HuH-7.5 (cell line): Measurements from ENCODE around the gene CEP128.

Experiments
- DNase-seq: peaks from one replicate; pipeline ENCODE4 v3.0.0; 2011; ENCODE audit warnings: low spot score

The CEP128 gene

DNA sequence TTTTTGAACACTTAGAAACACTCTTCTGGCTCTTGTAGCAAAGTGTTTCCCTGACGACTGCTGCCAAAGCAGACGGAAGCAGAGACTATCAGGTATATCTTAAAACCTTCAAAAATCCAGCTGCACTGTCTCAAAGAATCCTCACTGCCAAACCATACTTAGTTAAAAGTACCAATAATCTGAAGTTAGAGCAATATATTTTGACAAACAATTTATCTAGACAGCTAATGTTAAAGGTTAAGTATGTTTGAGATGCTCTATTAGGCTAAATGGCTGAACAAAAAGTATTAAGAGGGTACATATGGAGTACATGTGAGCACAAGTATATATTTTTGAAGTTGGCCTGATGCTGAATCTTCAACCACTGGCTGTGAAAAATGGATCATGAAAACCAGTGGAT lies 398.3 kb downstream of the CEP128 start:
- no peak for DNase-seq

DNA sequence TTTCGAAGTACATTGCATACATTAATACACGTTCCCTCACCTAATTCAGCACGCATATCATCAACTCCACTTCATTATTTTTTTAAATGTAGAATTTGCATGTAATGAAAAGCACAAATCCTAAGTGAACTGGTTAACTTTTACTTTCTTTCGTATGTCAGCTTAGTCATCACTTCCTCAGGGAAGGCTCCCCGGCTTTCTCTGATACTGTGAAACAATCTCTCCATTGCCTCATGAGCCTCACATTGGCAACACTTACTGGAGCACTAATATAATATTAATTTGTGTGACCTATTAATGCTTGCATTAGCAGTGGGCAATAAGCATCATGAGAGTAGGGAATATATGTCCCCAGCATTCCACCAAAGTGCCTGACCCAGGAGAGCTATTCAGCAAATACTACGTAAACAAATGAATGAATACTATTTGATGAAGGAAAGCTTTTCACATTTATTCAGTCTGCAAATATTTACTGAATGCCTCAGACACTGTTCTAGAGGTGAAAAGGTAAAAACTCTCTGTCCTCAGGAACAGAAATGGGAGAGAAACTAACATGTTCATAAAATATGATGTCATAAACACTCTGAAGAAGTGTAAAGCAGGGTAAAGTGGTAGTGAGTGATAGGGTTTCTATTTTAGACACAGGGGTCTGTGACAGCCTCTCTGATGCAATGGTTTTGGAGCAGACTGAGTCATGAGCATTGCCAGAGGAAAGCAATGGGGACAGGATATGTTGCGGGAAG lies 402.7 kb downstream of the CEP128 start:
- no peak for DNase-seq

GRCh38 chr14:80537626-80538025 lies 403.9 kb downstream of the CEP128 start:
- no peak for DNase-seq

DNA sequence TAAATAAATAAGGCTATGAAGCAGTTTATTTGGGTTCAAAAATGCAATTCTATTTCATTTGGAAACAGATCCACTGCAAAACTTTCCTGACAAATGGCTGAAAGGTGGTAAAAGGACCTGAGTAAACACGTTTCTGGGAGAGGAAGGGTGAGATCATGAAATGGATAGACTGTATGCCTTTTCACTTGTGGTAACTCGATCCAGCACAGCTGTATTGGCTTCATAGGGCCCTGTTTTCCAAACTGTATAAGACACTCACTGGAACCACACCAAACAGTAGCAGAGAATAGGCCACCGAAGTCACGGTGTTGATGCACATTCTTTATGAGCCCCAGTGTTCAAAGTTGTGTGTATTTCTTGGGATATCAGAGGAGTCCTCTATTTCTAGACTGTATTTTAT lies 405.1 kb downstream of the CEP128 start:
- no peak for DNase-seq

- no peak for DNase-seq
These were observed 406.4 kb downstream of the CEP128 start for GRCh38 chr14:80535171-80535570.

- DNase-seq: no peak
These were observed 417.9 kb downstream of the CEP128 start for GRCh38 chr14:80523518-80524117.

- no peak for DNase-seq
These were observed 418.6 kb downstream of the CEP128 start for GRCh38 chr14:80522936-80523335.

GRCh38 chr14:80522411-80522810 lies 419.1 kb downstream of the CEP128 start:
- DNase-seq: no peak

- DNase-seq: no peak
These were observed 420.1 kb downstream of the CEP128 start for GRCh38 chr14:80521456-80521855.

DNA sequence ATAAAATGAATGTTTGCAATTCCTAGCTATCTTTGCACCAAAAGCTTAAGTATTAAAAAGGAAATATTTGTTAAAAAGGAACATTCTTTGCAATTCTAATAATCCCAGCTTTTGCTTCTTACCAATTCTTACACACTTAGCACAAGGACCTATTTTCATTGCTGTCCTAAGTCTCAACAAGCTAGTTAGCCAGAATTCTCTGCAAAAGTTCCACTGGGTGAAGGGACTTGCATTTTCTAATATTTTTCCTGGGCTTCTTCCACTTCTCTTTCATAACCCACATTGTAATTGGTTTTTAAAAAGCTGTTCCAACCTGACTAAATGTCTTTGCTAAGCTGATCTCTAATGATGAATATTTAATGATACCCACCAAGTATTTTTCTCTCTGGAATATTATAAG lies 422.5 kb downstream of the CEP128 start:
- no peak for DNase-seq

DNA sequence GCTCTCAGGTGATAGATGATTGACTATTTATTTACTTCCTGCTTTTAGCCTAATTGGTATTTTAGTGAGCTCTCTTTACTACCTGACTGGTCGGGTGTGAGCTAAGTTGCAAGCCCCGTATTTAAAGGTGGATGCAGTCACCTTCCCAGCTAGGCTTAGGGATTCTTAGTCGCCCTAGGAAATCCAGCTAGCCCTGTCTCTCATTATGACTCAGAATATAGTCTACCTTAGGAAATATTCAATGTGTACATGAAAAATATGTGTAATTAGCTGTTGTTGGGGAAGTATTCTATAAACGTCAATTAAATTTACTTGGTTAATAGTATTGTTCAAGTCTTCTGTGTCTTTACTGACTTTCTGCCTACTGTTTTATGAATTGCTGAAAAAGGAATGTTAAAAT lies 423.4 kb downstream of the CEP128 start:
- DNase-seq: no peak

DNA sequence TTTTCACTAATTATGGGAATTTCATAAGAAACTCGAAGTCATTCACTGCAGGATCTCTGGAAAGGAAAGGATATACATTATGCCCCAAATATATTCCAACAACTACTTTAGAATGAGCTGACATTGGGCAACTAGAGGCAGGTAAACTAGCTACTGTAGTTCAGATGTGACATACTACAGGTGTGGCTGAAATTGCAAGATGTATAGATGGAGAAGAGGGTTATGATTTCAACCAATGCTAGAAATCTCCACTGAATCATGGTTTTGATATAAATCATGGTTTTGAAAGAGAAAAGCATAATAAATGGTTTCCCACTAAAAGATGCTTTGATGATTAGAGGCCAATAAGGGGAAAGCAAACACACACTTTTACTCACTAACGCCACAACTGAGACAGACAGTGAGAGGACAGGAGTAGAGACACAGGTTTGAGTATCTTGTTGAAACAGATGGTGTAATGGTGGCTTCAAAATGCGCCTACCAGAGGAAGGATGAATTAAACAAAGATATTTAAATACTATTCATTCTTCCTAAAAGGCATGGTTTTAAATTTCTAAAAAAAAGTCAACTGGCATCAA lies 434.2 kb downstream of the CEP128 start:
- DNase-seq: no peak

DNA sequence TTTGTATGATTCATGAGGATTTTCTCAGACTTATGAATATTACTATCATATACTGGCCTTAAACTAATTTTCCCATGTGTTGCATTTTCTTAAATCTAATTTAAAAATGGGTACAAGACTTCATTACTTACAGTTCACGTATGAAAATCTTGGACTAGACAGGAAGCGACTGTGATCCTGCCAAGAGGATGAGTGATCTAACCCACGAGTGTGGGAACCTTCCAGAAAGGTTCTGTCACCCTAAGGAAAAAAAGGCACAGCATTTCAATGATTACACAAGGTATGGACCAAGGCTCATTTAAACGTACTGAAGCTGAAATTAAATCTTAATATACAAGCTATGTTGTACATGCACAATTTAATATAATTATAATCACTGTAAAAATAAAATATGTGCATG lies 436.8 kb downstream of the CEP128 start:
- DNase-seq: no peak

DNA sequence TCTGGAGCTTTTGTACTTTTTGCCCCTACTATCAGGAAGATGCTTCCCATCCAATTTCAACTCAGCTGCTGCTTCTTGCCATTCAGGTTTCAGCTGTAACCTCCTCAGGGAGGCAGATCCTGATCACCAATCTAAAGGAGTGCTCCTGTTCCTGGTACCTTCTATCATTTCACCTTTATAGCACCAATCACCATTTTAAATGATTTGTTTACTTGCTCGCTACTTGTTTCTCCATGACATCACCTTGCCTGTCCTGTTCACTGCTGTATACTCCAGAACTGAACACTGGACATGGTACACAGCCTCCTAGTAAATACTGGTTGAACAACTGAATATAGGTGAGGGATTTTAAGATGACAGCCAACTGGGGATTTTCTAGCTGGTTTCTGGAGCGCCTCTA lies 443.0 kb downstream of the CEP128 start:
- no peak for DNase-seq

GRCh38 chr14:80496090-80496489 lies 445.4 kb downstream of the CEP128 start:
- no peak for DNase-seq

DNA sequence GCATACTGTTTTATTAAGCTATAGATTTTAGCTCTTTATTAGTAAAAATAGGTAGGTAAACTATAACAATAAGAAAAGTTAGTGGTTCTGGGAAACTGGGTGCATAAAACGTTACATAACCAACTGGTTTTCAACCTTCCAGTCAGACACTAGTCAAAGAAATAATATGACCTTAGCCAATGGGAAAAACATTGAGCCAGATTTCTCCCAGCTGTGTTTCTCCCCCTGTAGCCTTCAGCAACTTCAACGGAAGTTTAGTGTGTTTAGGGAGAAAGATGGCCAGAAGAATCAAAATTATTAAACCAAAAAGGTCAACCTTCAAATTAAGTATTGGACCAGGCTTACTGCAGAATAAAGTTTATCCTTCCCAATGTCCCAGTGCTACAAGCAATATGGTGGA lies 446.8 kb downstream of the CEP128 start:
- no peak for DNase-seq

- no peak for DNase-seq
These were observed 447.9 kb downstream of the CEP128 start for GRCh38 chr14:80493620-80494019.

GRCh38 chr14:80491650-80492049 lies 449.9 kb downstream of the CEP128 start:
- DNase-seq: no peak

DNA sequence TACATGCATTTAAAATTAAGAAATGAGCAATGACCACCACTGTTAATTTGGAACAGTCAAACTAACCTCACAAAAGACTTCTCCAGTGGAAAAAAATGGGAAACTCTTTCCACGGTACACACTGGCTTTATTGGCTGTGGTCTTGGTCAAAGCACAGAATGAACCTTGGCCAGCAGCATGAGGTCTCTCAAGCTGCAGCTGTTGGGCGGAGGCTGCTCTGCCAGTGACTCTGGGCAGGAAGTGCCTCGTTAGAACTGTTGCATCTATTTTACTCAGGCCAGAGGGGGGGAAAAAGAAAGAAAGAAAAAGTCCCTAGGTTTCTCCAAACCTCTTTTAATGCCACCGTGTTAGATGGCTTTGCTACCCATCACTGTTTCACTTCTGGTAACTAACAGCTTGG lies 450.4 kb downstream of the CEP128 start:
- DNase-seq: no peak

DNA sequence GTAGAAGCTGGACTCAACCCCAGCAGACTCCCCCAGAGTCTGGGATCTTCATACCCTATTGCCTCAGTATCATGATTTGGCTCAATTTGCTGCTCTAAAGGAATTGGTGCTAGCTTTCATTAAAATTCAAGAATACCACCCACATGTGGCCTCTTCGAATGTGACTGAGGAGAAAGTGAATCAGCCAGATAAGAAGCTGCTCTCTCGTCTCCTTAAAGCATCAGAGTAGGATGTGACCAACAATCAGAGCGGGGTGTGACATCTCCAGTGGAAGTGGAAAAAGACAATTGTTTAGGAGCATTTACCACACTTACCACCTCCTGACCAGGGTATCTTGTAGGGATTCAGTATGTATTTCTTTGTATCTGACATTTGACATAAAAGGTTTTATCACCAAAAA lies 452.0 kb downstream of the CEP128 start:
- no peak for DNase-seq

GRCh38 chr14:80485764-80486163 lies 455.8 kb downstream of the CEP128 start:
- no peak for DNase-seq

GRCh38 chr14:80483331-80483730 lies 458.2 kb downstream of the CEP128 start:
- DNase-seq: no peak

- DNase-seq: no peak
These were observed 464.0 kb downstream of the CEP128 start for GRCh38 chr14:80477388-80478160.
